ENCODE measurements around the gene TSPAN17. TPM values are rescaled to one million over a fixed set of nuclear protein-coding genes. Genes with fewer than 3 reads are reported as not detected.

TSPAN17 gene
- total RNA-seq, 4 donors from 2014 or later: 12.1 to 24.1 (median 15.6) TPM

GRCh38 chr5:176685010-176685409 is 37.7 kb downstream of the TSPAN17 start:
- no peak overlapping the region for H3K4me3 ChIP-seq (ENCODE audit: low read depth, poor library complexity, severe bottlenecking)
- DNase-seq (ENCODE audit: low spot score in 2 of 2): no peak
- intact Hi-C loops (cut with DNase I; ENCODE audit: low total_unique reads): no loop called here
- TF ChIP-seq POLR2A (IDR thresholded peaks at IDR 0.05) (no peak), CTCF (IDR thresholded peaks at IDR 0.05) (no peak)

GRCh38 chr5:176687247-176687646 is 40.0 kb downstream of the TSPAN17 start:
- WGBS, 2 donors: 82 to 91% methylated on average over 10 of the region's 10 CpGs
- no peak overlapping the region for H3K4me3 ChIP-seq (ENCODE audit: low read depth, poor library complexity, severe bottlenecking)
- intact Hi-C loops (cut with DNase I; ENCODE audit: low total_unique reads): no loop called here
- no peak for DNase-seq (ENCODE audit: low spot score in 2 of 2)
- TF ChIP-seq POLR2A (IDR thresholded peaks at IDR 0.05) (no peak), CTCF (IDR thresholded peaks at IDR 0.05) (no peak)

- intact Hi-C loops (cut with DNase I; ENCODE audit: low total_unique reads): no loop called here
- WGBS, 2 donors: 87 to 92% methylated on average over 3 to 4 of the region's 5 CpGs
Observed at GRCh38 chr5:176687881-176688280, 40.6 kb downstream of the TSPAN17 start.

GRCh38 chr5:176690911-176691310 is 43.6 kb downstream of the TSPAN17 start:
- TF ChIP-seq POLR2A (IDR thresholded peaks at IDR 0.05) (no peak), CTCF (IDR thresholded peaks at IDR 0.05) (no peak)
- intact Hi-C loops (cut with DNase I; ENCODE audit: low total_unique reads): no loop called here
- H3K4me3 ChIP-seq (ENCODE audit: low read depth, poor library complexity, severe bottlenecking): no peak overlapping the region
- 78 to 81% methylated on average over 7 of the region's 7 CpGs for WGBS, 2 donors
- DNase-seq (ENCODE audit: low spot score in 2 of 2): no peak

More at GRCh38 chr5:176687881-176688280, 40.6 kb downstream of the TSPAN17 start:
- no peak overlapping the region for H3K4me3 ChIP-seq (ENCODE audit: low read depth, poor library complexity, severe bottlenecking)
- no peak for TF ChIP-seq POLR2A (IDR thresholded peaks at IDR 0.05)
- TF ChIP-seq CTCF (IDR thresholded peaks at IDR 0.05): no peak
- no peak for DNase-seq (ENCODE audit: low spot score in 2 of 2)

GRCh38 chr5:176691524-176691923 is 44.2 kb downstream of the TSPAN17 start:
- DNase-seq (ENCODE audit: low spot score in 2 of 2): no peak
- no peak overlapping the region for H3K4me3 ChIP-seq (ENCODE audit: low read depth, poor library complexity, severe bottlenecking)
- intact Hi-C loops (cut with DNase I; ENCODE audit: low total_unique reads): no loop called here
- WGBS, 2 donors: 91% methylated on average over 1 of the region's 1 CpG
- TF ChIP-seq CTCF (IDR thresholded peaks at IDR 0.05) (no peak), POLR2A (IDR thresholded peaks at IDR 0.05) (no peak)

GRCh38 chr5:176692326-176692725 is 45.0 kb downstream of the TSPAN17 start:
- TF ChIP-seq CTCF (IDR thresholded peaks at IDR 0.05): no peak
- TF ChIP-seq POLR2A (IDR thresholded peaks at IDR 0.05): no peak
- H3K4me3 ChIP-seq (ENCODE audit: low read depth, poor library complexity, severe bottlenecking): no peak overlapping the region
- WGBS, 2 donors: 67 to 70% methylated on average over 5 of the region's 5 CpGs
- intact Hi-C loops (cut with DNase I; ENCODE audit: low total_unique reads): no loop called here
- DNase-seq (ENCODE audit: low spot score in 2 of 2): no peak

Measured in lower leg skin (tissue), 4 donors.